GM20000 (cell line): Measurements from ENCODE around the gene EPHB3.

Experiments
- DNase-seq: peaks from one replicate; pipeline ENCODE4 v3.0.0; 2012; ENCODE audit warnings: low spot score
- CTCF ChIP-seq: IDR thresholded peaks from 2 replicates; pipeline ENCODE4 v1.5.1; 2012; ENCODE audit warnings: mild to moderate bottlenecking, control low read depth; ENCODE audit errors: extremely low read depth, missing control alignments

EPHB3 gene

GRCh38 chr3:184570489-184570888 lies 8.9 kb downstream of the EPHB3 start:
- no peak for DNase-seq
- TF ChIP-seq CTCF: no peak

- no peak for DNase-seq
- no peak for TF ChIP-seq CTCF
These were observed 10.3 kb downstream of the EPHB3 start for GRCh38 chr3:184571750-184572377.

GRCh38 chr3:184572633-184573270 lies 11.2 kb downstream of the EPHB3 start:
- no peak for TF ChIP-seq CTCF
- DNase-seq: no peak

- no peak for DNase-seq
These were observed 13.2 kb downstream of the EPHB3 start for GRCh38 chr3:184574515-184575417.

GRCh38 chr3:184575701-184576100 lies 14.1 kb downstream of the EPHB3 start:
- TF ChIP-seq CTCF: no peak
- DNase-seq: no peak

More at GRCh38 chr3:184574515-184575417, 13.2 kb downstream of the EPHB3 start:
- TF ChIP-seq CTCF: no peak

GRCh38 chr3:184576457-184577240 lies 15.1 kb downstream of the EPHB3 start:
- DNase-seq: no peak
- no peak for TF ChIP-seq CTCF

GRCh38 chr3:184577546-184577945 lies 16.0 kb downstream of the EPHB3 start:
- no peak for TF ChIP-seq CTCF
- no peak for DNase-seq
